NCI-H1105 treated with DMSO at 0.1 percent for 48 hours (cell line): Measurements from ENCODE around the gene ACTC1.
A peak's percentile ranks its signal among the peaks of the same experiment; 100 is the strongest.

ENCODE experiments used
- DNase-seq: peaks from one replicate; lab custom pipeline; 2025; lab: John Stamatoyannopoulos, UW

Gene ACTC1

GRCh38 chr15:34799149-34800101 lies 4.1 kb upstream of the ACTC1 start:
- peak; percentile 27 for DNase-seq

GRCh38 chr15:34796847-34797435 lies 1.6 kb upstream of the ACTC1 start:
- no peak for DNase-seq

- DNase-seq = no peak
These were observed 651 bp downstream of the ACTC1 start for GRCh38 chr15:34794590-34795206.

GRCh38 chr15:34793901-34794300 lies 1.4 kb downstream of the ACTC1 start:
- no peak for DNase-seq

GRCh38 chr15:34793071-34793470 lies 2.3 kb downstream of the ACTC1 start:
- no peak for DNase-seq

- no peak for DNase-seq
These were observed 3.6 kb downstream of the ACTC1 start for GRCh38 chr15:34791701-34792100.

GRCh38 chr15:34790121-34790520 lies 5.2 kb downstream of the ACTC1 start:
- DNase-seq = no peak

GRCh38 chr15:34789326-34789725 lies 6.0 kb downstream of the ACTC1 start:
- DNase-seq = no peak

GRCh38 chr15:34786206-34786605 lies 9.1 kb downstream of the ACTC1 start:
- no peak for DNase-seq

- no peak for DNase-seq
These were observed 11.4 kb downstream of the ACTC1 start for GRCh38 chr15:34783991-34784390.

GRCh38 chr15:34783431-34783830 lies 11.9 kb downstream of the ACTC1 start:
- DNase-seq = no peak

- DNase-seq = no peak
These were observed 12.4 kb downstream of the ACTC1 start for GRCh38 chr15:34782901-34783300.

GRCh38 chr15:34780725-34781124 lies 14.6 kb downstream of the ACTC1 start:
- DNase-seq = no peak

GRCh38 chr15:34776606-34777105 lies 18.7 kb downstream of the ACTC1 start:
- DNase-seq = no peak

GRCh38 chr15:34773917-34774316 lies 21.4 kb downstream of the ACTC1 start:
- no peak for DNase-seq

- DNase-seq = no peak
These were observed 22.3 kb downstream of the ACTC1 start for GRCh38 chr15:34773013-34773412.

GRCh38 chr15:34772312-34772711 lies 23.0 kb downstream of the ACTC1 start:
- no peak for DNase-seq

- no peak for DNase-seq
These were observed 25.6 kb downstream of the ACTC1 start for GRCh38 chr15:34769711-34770110.

- DNase-seq = no peak
These were observed 26.8 kb downstream of the ACTC1 start for GRCh38 chr15:34768530-34768929.

- DNase-seq = no peak
These were observed 29.6 kb downstream of the ACTC1 start for GRCh38 chr15:34765741-34766140.

- DNase-seq = no peak
These were observed 34.4 kb downstream of the ACTC1 start for GRCh38 chr15:34760909-34761308.

- DNase-seq = no peak
These were observed 35.4 kb downstream of the ACTC1 start for GRCh38 chr15:34759992-34760391.

GRCh38 chr15:34759347-34759746 lies 36.0 kb downstream of the ACTC1 start:
- DNase-seq = no peak
